ENCODE measurements around the gene GALNT18.

The GALNT18 gene

GRCh38 chr11:11391796-11392463, 229.9 kb downstream of the GALNT18 start:
- Histone ChIP-seq H3K36me3 (ENCODE audit: control insufficient read depth, insufficient read depth, low read length) (no peaks in the 10 kb centered on the region), H3K4me3 (ENCODE audit: low read depth, low read length) (no peak overlapping the region), H3K27ac (ENCODE audit: low read depth, low read length) (no peak overlapping the region), H3K9ac (ENCODE audit: low read depth, low read length) (no peak overlapping the region), H3K27me3 (ENCODE audit: control insufficient read depth, insufficient read depth, low read length) (no peaks in the 10 kb centered on the region), H3K4me1 (ENCODE audit: control insufficient read depth, insufficient read depth, low read length) (peaks cover 12% of the 10 kb centered on the region; the same call in 1 of the 2 replicates), H3K9me3 (ENCODE audit: control insufficient read depth, insufficient read depth, low read length) (no peaks in the 10 kb centered on the region)

- Histone ChIP-seq H3K4me1 (ENCODE audit: control insufficient read depth, insufficient read depth, low read length) (peaks cover 14% of the 10 kb centered on the region; the same call in 1 of the 2 replicates), H3K9ac (ENCODE audit: low read depth, low read length) (no peak overlapping the region), H3K36me3 (ENCODE audit: control insufficient read depth, insufficient read depth, low read length) (no peaks in the 10 kb centered on the region), H3K27me3 (ENCODE audit: control insufficient read depth, insufficient read depth, low read length) (no peaks in the 10 kb centered on the region), H3K4me3 (ENCODE audit: low read depth, low read length) (no peak overlapping the region), H3K9me3 (ENCODE audit: control insufficient read depth, insufficient read depth, low read length) (no peaks in the 10 kb centered on the region), H3K27ac (ENCODE audit: low read depth, low read length) (no peak overlapping the region)
Measured at GRCh38 chr11:11391169-11391568, 230.6 kb downstream of the GALNT18 start.

DNA sequence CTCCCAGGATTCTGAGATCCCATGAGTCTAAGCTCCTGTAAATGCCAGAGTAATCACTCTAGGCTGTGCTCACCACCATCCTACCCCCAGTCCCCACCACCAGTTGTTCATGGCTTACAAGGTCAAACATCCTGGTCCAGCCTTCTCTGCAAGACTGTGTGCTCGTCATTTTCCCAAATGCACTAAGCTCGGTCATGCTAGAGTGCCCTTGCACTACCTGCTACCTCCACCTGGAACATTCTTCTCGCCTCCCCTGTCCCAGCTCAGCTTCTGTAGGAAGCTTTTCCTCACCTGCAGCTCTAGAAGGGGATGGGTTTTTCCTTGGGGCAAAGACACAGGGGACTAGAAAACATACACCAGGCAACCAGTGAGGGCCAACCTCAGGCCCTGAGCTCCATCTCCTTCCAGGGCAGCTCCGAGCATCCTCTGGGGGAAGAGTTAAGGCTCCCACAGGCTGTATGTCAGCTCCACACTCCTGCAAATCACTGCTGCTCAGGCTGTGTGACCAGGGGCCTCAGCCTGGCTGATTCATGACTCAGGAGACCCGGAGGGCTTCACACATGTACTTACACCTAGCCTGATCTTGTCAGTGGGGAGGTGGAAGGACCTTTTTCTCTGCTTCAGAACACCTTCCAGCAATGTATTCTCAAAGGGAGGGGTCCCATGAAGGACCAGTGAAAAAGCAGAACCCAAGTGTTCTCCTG, 231.6 kb downstream of the GALNT18 start:
- Histone ChIP-seq H3K9ac (ENCODE audit: low read depth, low read length) (no peak overlapping the region), H3K27ac (ENCODE audit: low read depth, low read length) (no peak overlapping the region), H3K36me3 (ENCODE audit: control insufficient read depth, insufficient read depth, low read length) (no peaks in the 10 kb centered on the region), H3K4me1 (ENCODE audit: control insufficient read depth, insufficient read depth, low read length) (peaks cover 14% of the 10 kb centered on the region; the same call in 1 of the 2 replicates), H3K9me3 (ENCODE audit: control insufficient read depth, insufficient read depth, low read length) (no peaks in the 10 kb centered on the region), H3K4me3 (ENCODE audit: low read depth, low read length) (no peak overlapping the region), H3K27me3 (ENCODE audit: control insufficient read depth, insufficient read depth, low read length) (no peaks in the 10 kb centered on the region)

GRCh38 chr11:11389238-11389637, 232.6 kb downstream of the GALNT18 start:
- Histone ChIP-seq H3K27ac (ENCODE audit: low read depth, low read length) (no peak overlapping the region), H3K36me3 (ENCODE audit: control insufficient read depth, insufficient read depth, low read length) (no peaks in the 10 kb centered on the region), H3K4me1 (ENCODE audit: control insufficient read depth, insufficient read depth, low read length) (peaks cover 14% of the 10 kb centered on the region; the same call in 1 of the 2 replicates), H3K9me3 (ENCODE audit: control insufficient read depth, insufficient read depth, low read length) (no peaks in the 10 kb centered on the region), H3K27me3 (ENCODE audit: control insufficient read depth, insufficient read depth, low read length) (no peaks in the 10 kb centered on the region), H3K9ac (ENCODE audit: low read depth, low read length) (no peak overlapping the region), H3K4me3 (ENCODE audit: low read depth, low read length) (no peak overlapping the region)

DNA sequence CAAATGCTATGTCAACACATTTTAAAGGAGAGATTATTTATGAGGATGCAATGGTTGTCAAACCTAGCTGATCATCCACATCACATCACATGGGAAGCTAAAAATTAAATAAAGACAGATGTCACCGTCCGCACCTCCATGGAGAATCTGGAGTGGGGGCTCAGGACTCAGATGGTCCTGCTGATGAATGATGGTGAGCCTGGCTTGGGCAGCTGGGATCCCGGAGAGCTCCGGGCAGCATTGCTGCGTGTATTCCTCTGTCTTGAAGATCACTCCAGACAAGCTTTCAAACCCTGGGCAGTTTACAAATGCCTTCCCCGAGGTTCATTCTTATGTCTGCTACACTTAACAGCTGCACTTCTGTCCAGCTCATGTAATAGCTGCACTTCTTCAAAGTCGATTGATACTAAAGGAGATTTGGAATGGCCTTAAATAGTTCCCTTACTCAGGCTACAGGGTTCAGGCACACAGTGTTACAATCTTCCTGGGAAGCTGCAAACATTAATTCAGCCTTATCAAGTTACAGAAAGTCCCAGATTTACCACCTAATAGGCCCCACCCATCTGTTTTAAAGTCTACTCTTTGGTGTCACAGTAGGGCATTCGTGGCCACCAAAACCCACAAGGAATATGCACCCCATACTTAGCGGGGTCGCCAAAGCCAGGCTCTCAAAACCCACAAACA, 234.0 kb downstream of the GALNT18 start:
- H3K9ac ChIP-seq (ENCODE audit: low read depth, low read length): no peak overlapping the region
- H3K9me3 ChIP-seq (ENCODE audit: control insufficient read depth, insufficient read depth, low read length): no peaks in the 10 kb centered on the region
- no peaks in the 10 kb centered on the region for H3K36me3 ChIP-seq (ENCODE audit: control insufficient read depth, insufficient read depth, low read length)
- no peaks in the 10 kb centered on the region for H3K27me3 ChIP-seq (ENCODE audit: control insufficient read depth, insufficient read depth, low read length)
- H3K4me3 ChIP-seq (ENCODE audit: low read depth, low read length): no peak overlapping the region
- peaks cover 14% of the 10 kb centered on the region; the same call in 1 of the 2 replicates for H3K4me1 ChIP-seq (ENCODE audit: control insufficient read depth, insufficient read depth, low read length)
- H3K27ac ChIP-seq (ENCODE audit: low read depth, low read length): no peak overlapping the region

DNA sequence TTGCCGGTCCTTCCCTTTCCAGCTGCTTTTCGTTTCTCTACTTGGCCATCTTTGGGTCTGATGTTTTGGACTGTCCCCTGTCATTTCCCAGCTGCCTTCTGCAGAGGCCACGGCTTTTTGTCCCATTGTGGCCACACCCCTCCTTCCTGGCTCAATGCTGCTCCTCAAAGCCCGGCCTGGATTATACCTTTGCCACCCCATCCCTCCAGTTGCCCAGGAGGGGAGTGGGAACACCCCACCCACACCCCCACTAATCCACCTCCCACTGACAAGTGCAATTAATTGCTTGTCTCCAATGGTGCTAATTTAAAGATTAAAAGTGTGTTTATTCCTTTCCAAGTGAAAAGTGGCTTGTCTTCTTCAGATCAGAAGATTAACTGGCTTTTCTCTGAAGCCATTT, 234.6 kb downstream of the GALNT18 start:
- Histone ChIP-seq H3K27me3 (ENCODE audit: control insufficient read depth, insufficient read depth, low read length) (no peaks in the 10 kb centered on the region), H3K9ac (ENCODE audit: low read depth, low read length) (no peak overlapping the region), H3K4me1 (ENCODE audit: control insufficient read depth, insufficient read depth, low read length) (peaks cover 14% of the 10 kb centered on the region; the same call in 1 of the 2 replicates), H3K36me3 (ENCODE audit: control insufficient read depth, insufficient read depth, low read length) (no peaks in the 10 kb centered on the region), H3K27ac (ENCODE audit: low read depth, low read length) (no peak overlapping the region), H3K9me3 (ENCODE audit: control insufficient read depth, insufficient read depth, low read length) (no peaks in the 10 kb centered on the region), H3K4me3 (ENCODE audit: low read depth, low read length) (no peak overlapping the region)

GRCh38 chr11:11384829-11385228, 237.0 kb downstream of the GALNT18 start:
- no peaks in the 10 kb centered on the region for H3K27me3 ChIP-seq (ENCODE audit: control insufficient read depth, insufficient read depth, low read length)
- H3K4me3 ChIP-seq (ENCODE audit: low read depth, low read length): no peak overlapping the region
- H3K27ac ChIP-seq (ENCODE audit: low read depth, low read length): no peak overlapping the region
- H3K9ac ChIP-seq (ENCODE audit: low read depth, low read length): no peak overlapping the region
- H3K36me3 ChIP-seq (ENCODE audit: control insufficient read depth, insufficient read depth, low read length): no peaks in the 10 kb centered on the region
- H3K4me1 ChIP-seq (ENCODE audit: control insufficient read depth, insufficient read depth, low read length): peaks cover 14% of the 10 kb centered on the region; the same call in 1 of the 2 replicates
- H3K9me3 ChIP-seq (ENCODE audit: control insufficient read depth, insufficient read depth, low read length): no peaks in the 10 kb centered on the region

GRCh38 chr11:11383995-11384394, 237.8 kb downstream of the GALNT18 start:
- Histone ChIP-seq H3K9ac (ENCODE audit: low read depth, low read length) (no peak overlapping the region), H3K4me3 (ENCODE audit: low read depth, low read length) (no peak overlapping the region), H3K27ac (ENCODE audit: low read depth, low read length) (no peak overlapping the region), H3K4me1 (ENCODE audit: control insufficient read depth, insufficient read depth, low read length) (peaks cover 14% of the 10 kb centered on the region; the same call in 1 of the 2 replicates), H3K36me3 (ENCODE audit: control insufficient read depth, insufficient read depth, low read length) (no peaks in the 10 kb centered on the region), H3K27me3 (ENCODE audit: control insufficient read depth, insufficient read depth, low read length) (no peaks in the 10 kb centered on the region), H3K9me3 (ENCODE audit: control insufficient read depth, insufficient read depth, low read length) (no peaks in the 10 kb centered on the region)

DNA sequence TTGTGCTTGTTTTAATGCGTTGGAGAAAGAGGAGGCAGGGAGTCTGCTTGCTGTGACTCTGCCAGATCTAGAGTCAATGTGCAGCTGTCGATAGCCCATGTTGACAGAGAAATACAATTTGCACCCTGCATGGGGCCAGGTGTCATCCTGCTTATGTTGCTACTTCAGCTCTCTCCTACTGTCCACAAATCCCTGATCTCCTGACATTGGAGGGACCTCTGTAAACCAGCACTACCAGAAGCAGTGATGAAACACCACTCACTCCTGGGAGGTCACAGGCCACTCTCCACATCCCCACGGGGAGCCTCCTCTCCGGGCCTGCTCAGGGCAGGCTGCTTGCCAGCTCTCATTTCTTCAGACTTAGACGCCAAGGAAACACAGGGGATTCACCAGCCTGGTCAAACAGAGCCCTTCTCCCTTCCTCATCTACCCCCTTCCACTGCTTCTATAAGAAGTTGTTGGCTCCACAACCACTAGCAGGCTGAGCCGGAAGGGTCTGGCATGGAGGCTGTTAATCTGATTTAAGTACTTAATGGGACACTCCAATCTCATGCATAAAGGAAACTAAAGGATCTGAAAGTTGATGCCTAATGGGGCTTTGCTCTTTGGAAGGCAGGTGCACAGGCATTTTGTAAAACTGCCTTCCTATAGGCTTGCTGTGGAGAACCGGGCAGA, 238.8 kb downstream of the GALNT18 start:
- H3K9me3 ChIP-seq (ENCODE audit: control insufficient read depth, insufficient read depth, low read length): no peaks in the 10 kb centered on the region
- H3K27ac ChIP-seq (ENCODE audit: low read depth, low read length): no peak overlapping the region
- H3K4me1 ChIP-seq (ENCODE audit: control insufficient read depth, insufficient read depth, low read length): peaks cover 13% of the 10 kb centered on the region; the same call in 1 of the 2 replicates

DNA sequence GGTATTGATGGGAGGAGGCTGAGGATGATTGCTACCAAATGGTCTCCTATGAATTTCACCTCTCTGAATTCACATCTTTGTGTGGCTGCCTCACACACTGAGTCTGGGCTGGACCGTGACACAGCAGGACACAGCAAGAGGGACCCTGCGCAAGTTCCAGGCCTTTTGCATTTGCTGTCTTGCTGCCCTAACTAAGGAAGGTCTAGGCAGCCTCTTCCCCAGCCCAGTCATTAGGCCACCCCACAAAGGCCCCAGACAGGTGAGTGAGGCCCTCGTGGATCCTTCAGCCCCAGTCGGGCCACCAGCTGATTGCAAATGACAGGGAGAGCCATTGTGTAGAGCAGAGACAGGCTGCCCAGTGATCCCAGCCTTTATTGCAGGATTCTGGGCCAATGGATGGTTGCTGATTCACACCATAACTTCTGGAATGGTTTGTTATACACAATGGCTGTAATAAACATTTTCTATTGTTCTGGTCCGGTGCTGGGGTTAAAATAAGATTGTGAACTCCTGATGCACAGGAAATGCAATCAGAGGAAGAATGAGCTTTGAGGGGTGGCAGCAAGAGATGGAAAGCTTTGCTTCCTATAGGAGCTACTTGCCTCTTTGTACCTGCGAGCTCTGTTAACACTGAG, 240.2 kb downstream of the GALNT18 start:
- H3K27me3 ChIP-seq (ENCODE audit: control insufficient read depth, insufficient read depth, low read length): no peaks in the 10 kb centered on the region
- no peaks in the 10 kb centered on the region for H3K36me3 ChIP-seq (ENCODE audit: control insufficient read depth, insufficient read depth, low read length)
- no peak overlapping the region for H3K27ac ChIP-seq (ENCODE audit: low read depth, low read length)
- H3K4me3 ChIP-seq (ENCODE audit: low read depth, low read length): no peak overlapping the region
- H3K9me3 ChIP-seq (ENCODE audit: control insufficient read depth, insufficient read depth, low read length): no peaks in the 10 kb centered on the region
- no peak overlapping the region for H3K9ac ChIP-seq (ENCODE audit: low read depth, low read length)
- H3K4me1 ChIP-seq (ENCODE audit: control insufficient read depth, insufficient read depth, low read length): no peaks in the 10 kb centered on the region

More for the DNA sequence above, 238.8 kb downstream of the GALNT18 start:
- Histone ChIP-seq H3K4me3 (ENCODE audit: low read depth, low read length) (no peak overlapping the region), H3K36me3 (ENCODE audit: control insufficient read depth, insufficient read depth, low read length) (no peaks in the 10 kb centered on the region), H3K27me3 (ENCODE audit: control insufficient read depth, insufficient read depth, low read length) (no peaks in the 10 kb centered on the region), H3K9ac (ENCODE audit: low read depth, low read length) (no peak overlapping the region)
